GM19025 (cell line): ENCODE data around the gene UNC119.

Source experiments
- ATAC-seq: cut with Tn5 transposase; IDR thresholded peaks from one replicate; pipeline ENCODE4 v1.9.1; 2021; ENCODE audit warnings: mild to moderate bottlenecking, low read depth, moderate library complexity; ENCODE audit not compliant: unreplicated experiment

Gene UNC119

GRCh38 chr17:28545787-28546415, 6.5 kb downstream of the UNC119 start:
- ATAC-seq = no peak

DNA sequence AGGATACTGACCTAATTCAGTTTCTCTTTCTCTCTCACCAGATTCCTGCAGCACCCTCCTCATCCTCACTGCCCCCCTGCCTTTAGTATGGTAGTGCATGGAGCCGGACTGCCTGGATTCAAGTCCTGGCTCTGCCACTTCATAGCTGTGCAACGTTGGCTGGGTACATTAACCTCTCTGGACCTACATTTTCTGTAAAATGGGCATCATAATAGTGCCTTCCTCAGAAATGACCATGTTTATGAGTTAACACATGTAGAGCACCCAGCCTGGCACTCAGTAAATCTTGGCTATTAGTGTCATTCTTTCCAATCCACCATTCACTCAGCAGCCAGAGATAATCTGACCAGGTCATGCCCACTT, 7.3 kb downstream of the UNC119 start:
- ATAC-seq = no peak

DNA sequence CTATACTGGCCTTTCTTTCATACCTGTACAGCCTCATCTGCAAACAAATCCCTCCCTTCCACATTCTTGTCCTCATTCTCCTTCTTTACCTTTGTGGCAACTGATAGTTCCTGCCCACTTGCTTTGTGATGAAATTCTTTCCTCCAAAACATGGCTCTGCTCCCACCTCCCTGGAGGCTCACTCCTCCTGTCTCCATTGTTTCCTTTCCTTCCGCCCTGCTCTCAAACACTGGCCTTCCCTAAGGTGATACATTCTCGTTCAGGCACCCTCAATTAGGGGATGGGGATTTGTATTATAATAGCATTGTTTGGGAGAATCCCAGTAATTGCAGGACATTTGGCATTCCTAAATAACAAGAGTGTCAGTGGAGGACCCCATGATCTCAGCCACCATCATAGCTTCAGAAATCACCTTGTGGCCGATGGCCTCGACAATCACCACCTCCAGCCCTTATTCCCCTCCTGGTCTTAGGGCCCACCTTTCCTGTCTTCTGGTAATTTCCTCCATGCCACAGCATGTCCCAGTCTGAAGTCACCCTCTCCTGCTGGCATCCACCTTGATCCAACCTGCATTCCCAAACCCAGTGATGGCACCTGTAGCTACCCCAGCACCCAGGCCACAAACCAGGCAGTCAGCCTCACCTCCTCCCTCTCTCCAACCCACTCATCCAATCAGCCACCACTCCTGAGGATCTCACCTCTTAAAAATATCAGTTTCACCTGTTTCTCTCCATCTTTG, 7.9 kb downstream of the UNC119 start:
- no peak for ATAC-seq

- ATAC-seq = no peak
These were observed 11.0 kb downstream of the UNC119 start for GRCh38 chr17:28541439-28541838.

DNA sequence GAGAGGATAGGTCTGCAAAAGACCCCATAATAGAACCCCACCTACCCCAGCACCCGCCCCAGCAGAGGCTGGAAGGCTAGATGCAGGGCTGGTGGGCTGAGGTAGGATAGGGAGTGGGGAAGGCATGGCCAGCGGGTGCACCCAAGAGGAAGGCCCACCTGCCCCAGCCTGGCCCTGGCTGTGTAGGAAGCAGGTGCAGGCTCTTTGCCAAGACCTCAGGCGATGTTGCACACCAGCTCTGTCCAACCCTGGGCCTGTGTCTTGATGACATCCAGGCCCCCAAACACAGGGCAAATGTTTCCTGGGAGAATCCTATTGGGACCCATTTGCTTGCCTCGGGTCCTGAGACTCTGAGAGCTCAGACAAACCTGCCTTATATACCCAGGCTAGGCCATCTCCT, 12.2 kb downstream of the UNC119 start:
- ATAC-seq = no peak

GRCh38 chr17:28538296-28538895, 14.0 kb downstream of the UNC119 start:
- ATAC-seq = no peak

DNA sequence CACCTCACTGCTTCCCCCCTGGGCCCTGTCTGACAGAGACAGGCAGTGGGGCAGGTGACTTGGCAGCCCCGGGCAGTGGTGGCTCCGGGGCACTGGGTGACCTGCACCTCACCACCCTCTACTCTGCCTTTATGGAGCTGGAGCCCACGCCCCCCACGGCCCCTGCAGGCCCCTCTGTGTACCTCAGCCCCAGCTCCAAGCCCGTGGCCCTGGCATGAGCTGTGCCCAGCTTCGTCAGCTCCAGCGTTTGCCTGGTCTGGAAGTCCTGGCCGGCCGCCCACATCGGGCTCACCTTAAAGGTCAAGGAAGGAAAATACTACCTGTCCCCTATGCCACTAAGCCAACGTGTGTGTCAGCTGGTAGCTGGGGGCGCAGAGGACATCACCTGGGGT, 15.2 kb downstream of the UNC119 start:
- ATAC-seq = no peak

DNA sequence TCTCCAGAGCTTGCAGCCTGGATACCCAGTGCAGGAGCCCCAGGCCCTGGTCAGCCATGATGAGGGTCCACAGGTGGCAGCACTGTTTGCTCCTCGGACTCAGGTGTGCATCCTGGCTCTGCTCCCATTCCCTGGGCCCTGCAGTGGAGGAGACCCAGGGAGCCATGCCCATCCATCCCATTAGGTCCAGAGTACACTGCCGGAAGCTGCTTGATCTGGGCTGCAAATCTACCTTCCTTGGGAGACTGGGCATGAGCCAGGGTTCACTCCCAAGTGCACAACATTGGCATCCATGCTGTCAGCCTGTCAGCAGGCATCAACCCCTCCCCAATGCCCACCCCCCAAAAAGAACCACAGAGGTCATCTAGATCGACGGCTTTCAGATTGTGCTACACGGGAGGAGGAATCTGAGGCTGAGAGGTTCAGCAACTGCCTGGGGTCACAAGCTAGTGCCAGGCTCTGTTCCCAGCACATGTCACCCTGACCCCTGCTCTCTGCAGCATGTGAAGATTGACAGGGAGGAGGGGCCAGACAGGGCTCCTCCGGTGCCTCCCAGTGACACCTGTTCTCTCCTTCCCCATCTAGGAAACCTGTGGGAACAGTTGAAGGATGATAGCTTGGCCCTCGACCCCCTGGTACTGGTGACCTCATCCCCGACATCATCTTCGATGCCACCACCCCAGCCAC, 15.7 kb downstream of the UNC119 start:
- ATAC-seq = no peak

DNA sequence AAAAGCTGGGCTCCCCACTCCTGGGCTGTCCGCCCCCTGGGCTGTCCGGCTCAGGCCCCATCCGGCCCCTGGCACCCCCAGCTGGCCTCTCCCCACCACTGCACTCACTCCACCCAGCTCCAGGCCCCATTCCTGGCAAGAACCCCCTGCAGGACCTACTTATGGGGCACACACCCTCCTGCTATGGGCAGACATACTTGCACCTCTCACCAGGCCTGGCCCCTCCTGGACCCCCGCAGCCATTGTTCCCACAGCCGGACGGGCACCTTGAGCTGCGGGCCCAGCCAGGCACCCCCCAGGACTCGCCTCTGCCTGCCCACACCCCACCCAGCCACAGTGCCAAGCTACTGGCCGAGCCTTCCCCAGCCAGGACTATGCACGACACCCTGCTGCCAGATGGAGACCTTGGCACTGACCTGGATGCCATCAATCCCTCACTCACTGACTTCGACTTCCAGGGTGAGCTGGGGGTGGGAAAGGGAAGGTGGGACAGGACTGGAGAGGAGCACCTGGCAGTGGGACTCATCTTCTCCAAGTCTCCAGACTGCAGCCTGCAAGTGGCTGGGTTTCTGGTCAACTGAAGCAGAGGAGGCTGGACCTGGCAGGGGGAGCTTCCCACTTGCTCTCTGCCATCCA, 17.6 kb downstream of the UNC119 start:
- no peak for ATAC-seq

DNA sequence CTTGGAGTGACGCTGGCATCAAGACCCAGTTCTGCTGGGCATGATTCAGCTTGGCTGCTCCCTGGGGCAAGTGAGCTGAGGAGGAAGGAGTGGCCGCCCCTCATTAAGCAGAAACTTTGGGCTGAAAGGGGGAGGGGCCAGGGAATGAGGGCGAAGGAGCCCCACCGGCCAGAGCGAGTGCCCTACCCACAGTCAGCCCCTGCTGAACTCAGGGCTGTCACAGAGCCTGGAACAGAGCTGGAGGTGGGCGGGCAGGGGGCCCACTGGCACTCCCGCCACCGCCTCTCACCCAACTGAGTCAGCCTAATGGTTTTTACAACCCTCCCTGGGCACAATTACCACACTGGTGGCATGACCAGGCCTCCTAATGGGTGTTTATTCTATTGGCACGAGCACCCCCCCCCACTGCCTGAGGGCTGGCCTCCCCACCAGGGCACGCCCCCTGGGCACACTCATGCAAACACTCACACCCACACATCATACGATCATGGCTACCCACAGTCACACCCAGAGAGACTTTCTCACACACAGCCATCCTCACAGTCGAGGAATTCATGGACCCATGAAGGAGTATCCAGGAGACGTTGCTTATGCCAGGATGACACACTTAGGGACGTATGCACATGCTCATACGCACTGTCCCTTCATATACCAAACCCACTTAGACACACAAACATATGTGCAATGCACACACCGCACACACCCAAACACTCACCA, 19.2 kb downstream of the UNC119 start:
- no peak for ATAC-seq

DNA sequence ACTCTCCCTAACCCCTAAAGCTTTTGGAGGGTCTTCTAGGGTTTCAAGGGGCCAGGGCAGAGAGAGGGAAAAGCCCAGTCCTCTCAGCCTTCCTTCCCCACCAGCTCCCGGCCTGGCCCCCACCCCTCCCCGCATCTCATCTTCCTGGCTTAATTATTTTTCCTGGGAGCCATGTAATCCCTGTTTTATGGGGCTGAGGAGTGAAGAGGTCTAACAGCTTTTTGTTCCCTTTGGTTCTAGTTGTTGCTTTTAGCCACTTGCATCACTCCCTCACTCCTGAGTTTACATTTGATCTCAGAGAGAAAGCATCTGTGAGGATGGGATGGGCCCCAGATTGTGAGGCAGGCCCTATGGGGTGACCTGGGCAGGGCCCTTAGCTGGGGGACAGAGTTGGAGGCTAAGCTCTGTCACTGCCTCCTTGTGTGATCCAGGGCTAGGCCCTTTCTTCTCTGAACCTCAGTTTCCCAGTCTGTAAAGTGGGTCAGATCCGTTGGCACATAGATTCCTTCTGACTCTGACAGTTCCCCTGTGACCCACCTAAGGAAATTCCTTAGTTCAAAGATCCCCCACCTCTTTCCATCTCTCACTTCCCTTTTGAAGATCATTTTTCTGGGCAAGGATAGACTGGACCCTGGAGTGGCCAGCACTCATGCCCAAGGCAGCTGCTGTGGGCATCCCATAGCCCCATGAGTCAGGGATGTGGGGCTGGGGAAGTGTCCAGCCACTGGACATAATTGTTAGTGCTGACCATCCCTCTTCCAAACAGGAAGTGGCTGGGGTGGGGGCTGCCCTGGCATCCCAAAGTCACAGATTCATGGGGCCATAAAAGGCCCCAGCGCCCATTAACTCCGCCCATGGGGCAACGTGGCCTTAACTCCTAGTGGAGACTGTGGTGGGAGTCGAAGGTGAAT, 20.1 kb downstream of the UNC119 start:
- ATAC-seq = no peak

DNA sequence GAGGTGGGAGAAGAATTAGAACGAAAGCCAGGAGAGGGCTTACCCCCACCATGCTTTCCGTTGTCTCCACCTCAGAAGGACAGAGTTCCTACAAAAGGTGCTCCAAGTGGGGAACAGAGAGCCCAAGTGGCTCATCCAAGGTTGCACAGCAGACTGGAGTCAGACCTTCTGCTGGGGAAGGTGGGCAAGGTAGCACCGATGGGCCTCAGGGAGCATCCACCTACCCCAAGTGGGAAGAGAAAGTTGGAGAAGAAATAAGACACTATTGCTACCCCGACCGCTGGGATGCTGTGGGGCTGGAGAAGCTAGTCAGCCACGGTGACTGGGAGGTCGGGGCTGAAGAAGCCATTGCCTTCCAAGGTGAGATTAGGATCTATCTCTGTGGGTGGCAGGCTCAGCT, 21.5 kb downstream of the UNC119 start:
- ATAC-seq = no peak

GRCh38 chr17:28530250-28530649, 22.2 kb downstream of the UNC119 start:
- no peak for ATAC-seq

GRCh38 chr17:28529013-28529400, 23.4 kb downstream of the UNC119 start:
- no peak for ATAC-seq

- no peak for ATAC-seq
These were observed 24.0 kb downstream of the UNC119 start for GRCh38 chr17:28528327-28529012.

DNA sequence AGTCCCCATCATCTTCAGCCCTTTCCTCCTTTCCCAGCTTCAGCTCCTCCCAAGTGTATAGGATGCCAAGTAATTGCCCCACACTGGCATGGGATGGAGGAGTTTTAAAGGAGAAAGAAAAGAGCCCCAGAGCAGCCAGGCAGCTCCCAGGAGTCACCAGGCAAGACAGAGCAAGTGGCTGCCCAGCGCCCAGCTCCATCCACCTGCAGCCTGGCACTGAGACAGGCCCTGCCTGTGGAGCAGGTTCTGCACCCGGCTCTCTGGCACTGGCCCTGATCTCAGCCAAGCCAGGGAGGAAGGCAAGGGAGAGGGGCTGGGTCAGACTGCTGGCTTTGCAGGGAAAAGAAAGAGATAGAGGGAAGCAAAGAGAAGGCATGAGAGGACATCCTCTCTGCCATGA, 24.6 kb downstream of the UNC119 start:
- no peak for ATAC-seq

DNA sequence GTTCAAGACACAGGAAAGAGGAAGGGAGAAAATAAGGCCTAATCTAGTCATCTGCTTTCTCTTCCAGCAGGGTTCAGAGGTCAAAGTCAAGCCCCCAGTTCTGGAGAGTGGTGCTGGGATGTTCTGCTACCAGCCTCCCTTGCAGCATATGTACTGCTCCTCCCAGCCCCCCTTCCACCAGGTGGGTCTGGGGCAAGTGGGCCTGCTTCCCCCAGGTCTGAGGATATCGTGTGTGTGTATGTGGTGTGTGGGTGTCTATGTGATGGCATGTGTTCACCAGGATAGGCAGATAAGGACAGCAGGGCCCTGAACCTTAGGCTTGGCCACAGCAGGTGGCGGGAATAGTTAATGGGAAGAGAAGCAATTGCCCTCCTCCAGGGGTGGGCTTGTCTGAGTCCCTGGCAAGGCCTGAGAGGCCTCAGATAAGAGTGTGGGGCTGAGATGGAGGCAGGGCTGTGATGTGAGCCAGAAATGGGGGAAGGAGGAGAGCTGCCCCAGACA, 25.2 kb downstream of the UNC119 start:
- no peak for ATAC-seq

GRCh38 chr17:28526381-28526780, 26.0 kb downstream of the UNC119 start:
- ATAC-seq = no peak
